SIG-M5 treated with dmso at 0.1 percent for 504 hours (cell line): ENCODE measurements around the gene UNC5C.

Experiments
- DNase-seq: peaks from one replicate; lab custom pipeline; 2025; ENCODE audit not compliant: unreplicated experiment; lab: John Stamatoyannopoulos, UW

Gene UNC5C

DNA sequence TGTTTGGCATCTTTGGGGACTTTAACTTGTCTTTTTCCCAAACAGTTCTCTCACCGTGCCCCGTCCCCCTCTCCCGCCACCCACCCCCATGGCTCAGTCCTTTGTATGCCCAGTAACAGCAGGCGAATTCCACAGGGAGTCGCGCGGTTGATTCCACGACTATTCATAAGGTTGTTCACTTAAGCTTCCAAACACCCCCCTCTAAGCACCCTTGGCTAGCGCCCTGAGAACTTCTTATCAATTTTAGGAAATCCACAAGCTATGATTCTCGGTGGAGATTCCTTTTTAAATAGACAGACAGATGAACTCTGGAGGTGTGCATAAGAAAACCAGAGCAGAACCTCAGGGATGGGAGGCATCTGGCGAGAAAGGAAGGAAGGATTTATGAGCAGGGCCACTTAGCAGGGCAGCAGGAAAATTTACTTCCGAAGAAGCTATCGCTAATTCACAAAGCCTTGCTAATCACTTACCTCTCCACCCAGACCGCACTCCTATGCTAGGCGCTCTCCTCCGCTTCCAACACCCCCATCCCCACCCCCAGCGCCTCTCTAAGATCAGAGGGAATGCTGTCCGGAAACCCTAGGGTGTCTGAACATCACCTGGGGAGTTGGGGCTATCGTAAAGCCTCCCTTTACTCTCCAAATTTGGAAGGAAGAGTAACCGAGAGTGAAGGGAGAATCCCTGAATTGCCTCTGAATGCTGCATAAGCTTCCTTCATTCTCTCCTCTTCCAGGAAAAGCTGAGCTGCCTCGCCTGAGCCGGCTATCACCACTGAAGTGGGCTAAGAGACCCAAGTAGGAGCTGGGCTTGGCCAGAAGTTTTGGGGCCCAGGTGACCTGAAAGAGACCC lies 1.7 kb downstream of the UNC5C start:
- no peak for DNase-seq

DNA sequence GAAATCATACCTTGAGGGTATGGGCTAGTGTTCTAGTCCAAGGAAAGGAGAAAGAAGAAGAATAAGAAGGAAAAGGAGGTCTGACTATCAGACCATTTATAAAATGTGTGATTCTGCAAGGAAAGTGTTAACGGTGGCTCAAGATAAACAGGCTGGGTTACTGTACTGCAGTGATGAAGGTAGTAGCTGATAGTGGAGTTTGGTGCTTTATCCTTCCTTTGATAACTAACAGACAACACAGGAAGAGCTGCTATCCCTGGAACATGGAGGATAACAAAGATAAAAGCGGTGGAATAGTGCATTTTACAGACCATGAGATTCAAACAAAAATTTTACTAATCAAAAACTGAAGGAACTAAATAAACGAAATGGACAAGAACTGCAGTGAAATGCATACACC lies 2.6 kb downstream of the UNC5C start:
- DNase-seq, result no peak

DNA sequence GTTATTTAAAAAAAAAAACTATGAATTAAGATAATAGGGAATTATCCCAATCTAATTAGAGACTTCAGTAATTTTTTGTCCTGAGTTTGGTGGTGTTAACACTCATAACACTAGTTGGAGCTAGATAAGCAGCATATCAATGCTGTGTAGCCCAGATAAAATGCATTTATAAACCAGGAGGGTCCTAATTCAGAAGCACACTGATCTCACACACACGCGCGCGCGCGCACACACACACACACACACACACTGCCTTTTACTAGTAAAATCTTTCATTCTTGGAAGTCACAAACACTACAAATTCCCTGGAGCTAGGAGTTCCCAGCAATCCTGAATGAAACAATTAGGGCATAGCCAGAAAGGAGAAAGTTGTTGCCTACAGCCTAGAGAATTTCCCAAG lies 3.2 kb downstream of the UNC5C start:
- no peak for DNase-seq

GRCh38 chr4:95544113-95545103 lies 4.4 kb downstream of the UNC5C start:
- no peak for DNase-seq

DNA sequence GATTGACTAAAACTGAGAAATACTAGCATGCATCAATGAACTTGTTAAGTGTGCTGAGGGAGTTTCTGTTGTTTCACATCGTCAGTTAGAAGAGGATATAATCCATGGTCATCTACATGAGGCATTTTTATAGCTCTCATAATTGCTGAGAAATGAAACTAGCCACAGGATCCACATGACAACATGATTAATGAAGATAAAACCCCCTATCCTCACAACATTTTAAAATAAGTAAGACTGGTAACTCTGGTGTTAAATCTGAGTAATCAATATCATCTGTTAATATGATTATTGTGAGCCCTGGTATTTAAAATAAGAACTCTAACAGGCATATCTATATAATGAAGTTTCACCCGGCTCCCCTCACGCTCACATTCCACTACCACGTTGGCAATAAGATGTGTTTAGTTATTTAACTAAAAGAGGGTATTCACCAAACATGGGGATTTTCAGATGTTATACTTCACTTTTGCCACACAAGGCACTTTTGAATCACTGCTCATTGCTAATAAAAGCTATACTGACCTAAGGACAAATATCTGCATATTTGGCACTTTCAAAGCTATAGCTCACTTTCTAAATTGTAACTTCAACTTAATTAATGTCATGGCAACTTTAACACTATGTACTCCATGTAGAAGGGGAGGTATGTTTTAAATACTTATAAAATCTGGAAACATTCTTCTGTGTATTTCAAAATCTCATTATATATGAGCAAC lies 6.7 kb downstream of the UNC5C start:
- DNase-seq, result no peak

- no peak for DNase-seq
Measured at GRCh38 chr4:95541094-95541493, 7.7 kb downstream of the UNC5C start.

DNA sequence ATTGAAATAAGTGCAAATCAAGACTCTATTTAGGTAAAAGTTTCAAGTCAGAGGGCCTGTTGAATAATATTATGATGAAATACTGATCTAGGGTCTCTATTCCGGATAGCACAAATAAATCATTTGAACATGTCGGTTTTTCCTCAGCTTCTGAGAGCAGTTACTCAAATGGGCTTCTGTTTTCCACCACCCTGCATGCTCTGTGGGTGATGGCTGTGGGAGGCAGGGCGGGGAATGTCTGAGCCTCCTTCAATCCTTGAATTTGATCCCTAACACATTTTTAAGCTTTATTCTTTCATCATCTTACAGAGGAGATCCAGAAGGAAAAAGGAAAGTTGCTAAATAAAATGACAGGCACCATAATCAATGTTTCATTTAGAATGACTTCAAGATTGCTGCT lies 8.5 kb downstream of the UNC5C start:
- DNase-seq, result no peak

DNA sequence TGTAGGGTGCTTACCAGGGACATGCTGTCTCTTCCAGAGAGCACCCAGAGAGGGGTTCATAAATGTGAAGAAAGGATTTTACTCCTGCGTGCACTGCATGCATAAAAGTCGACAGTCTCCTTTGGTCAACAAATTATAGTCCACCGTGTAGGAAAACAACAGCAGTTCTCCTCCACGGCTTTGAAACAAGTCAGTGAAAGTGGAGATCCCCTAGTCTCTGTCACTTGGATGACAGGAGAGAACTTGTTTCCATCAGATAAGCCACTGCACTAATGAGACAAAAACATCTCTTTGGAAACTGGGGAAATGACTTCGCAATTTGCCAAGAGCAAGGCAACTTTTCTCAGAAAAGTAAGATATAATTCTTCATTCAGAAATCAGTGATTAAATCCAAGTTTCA lies 9.7 kb downstream of the UNC5C start:
- no peak for DNase-seq

DNA sequence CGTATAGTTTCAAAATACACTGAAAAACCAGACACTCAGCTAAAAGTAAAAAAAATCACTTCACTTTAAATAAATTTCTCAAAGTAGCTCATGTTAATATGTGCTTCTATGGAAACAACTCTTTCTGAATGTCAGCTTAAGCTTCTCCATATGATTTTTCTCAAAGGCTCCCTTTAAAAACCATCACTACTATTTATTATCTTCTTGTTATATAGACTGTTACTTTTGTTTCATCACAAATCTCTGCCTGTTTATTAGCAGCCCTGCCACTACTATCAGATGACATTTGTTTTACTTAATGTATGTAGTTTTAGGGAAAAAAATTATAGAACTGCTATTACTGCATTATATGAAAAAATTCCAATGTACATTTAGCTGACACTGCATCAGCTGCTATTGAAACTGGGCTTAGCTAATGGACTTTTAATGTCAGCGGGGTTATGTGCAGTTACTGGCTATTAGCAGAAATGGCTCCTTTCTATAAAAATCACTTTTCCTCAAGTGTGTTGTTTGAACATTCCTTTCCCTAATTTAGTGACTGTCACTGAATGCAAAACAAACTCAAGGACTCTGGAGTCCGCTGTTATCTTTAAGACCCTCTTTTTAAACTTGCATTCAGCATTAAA lies 10.8 kb downstream of the UNC5C start:
- no peak for DNase-seq

DNA sequence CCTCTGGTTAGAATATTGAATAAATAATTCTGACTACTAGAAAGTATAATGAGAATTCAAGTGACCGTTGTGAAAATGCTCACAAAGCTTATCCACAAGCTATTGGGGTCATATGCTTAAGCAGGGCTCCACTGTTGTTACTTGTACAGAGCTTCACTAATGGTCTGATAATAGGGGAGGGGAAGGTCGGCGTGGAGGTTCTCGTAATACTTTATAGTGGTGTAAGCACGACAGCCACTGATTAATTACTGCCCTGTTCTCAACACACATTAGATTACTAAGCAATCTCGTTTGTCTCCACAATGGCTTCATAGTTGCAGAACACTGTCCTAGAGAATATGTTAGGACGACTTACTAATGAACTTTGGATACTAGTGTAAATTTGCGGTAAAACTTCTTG lies 11.6 kb downstream of the UNC5C start:
- no peak for DNase-seq

- DNase-seq, result no peak
Measured at GRCh38 chr4:95536650-95537049, 12.1 kb downstream of the UNC5C start.

DNA sequence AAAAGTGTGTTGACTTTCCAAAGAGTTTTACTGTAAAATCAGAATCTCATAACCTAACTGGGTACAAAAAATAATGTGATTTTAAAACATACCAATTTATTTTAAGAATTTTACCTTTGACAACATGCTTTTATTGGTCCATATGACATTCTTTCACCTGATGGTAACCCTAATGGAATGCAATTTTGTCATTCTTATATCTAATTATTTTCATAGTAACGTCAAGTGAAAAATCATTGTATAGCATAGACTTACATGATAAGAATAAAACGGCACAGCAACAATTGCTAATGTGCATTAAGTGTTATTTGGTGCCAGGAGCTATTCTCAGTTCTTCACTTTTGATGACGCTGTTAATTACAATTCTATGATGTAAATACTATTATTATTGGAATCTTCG lies 13.6 kb downstream of the UNC5C start:
- DNase-seq, result no peak

DNA sequence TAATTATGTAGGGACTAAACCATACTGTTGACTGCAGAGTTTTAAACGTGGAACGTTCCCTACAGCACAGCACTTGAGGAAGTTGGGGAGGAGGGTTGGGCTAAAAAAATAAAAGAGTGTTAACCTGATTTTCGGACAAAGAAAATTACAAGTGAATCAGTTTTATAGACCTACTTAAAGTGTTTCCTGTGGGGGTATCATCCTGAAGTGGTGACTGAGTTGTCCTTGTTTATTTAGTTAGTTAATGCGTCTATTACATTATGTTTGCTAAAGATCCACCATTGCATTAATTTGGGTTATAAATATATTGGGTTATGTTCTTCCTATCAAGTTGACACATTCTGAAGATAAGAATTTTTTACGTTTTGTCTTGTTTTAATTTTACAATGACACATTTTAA lies 14.7 kb downstream of the UNC5C start:
- no peak for DNase-seq

DNA sequence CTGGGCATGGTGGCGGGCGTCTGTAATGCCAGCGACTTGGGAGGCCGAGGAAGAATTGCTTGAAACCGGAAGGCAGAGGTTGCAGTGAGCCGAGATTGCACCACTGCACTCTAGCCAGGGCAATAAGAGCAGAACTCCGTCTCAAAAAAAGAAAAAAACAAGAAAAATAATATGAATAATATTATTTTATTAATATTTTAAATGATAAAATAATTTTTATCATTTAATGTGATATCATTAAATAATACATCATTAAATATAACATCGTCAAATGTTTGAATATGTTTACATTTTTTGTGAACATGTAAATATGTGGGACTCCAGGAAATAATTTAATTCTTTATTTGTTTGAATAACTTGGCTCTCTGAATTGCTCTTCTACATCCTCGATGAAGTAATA lies 15.5 kb downstream of the UNC5C start:
- no peak for DNase-seq

DNA sequence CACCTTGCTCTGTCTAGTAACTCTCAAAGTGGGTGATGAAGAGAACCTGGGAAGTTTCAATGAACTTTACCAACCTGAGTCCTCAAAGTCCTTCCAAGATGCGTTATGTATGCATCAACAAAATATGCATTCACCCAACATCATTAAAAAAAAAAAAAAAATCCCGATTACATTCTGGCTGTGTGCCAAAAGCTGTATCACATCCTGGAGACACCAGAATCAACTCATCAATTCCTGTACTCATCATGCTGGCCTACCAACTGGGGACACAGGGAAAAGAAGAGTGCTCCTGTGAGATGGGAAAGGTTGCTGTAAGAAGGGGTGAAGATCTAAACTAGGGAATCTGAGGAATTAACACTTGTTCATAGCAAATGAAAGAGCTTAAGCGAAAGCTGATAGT lies 16.5 kb downstream of the UNC5C start:
- no peak for DNase-seq

- DNase-seq, result no peak
Measured at GRCh38 chr4:95531141-95531540, 17.6 kb downstream of the UNC5C start.

DNA sequence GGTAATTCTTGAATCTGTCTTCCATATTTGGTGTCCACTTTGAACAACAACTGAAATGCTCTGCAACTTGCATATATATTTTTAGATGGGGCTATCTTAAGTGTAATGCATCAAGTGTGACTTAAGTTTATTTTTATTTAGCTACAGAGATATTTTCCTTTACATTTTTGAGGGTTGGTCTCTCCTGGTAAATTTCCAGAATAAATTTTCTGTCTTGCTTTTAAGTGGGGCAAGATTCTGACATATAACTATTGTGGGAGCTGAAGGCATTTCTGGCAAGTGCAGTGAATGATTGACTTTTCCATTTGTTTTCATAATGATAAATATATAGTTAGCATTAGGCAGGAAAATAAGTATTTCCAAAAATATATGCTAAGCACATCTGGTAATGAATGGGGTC lies 18.8 kb downstream of the UNC5C start:
- no peak for DNase-seq

DNA sequence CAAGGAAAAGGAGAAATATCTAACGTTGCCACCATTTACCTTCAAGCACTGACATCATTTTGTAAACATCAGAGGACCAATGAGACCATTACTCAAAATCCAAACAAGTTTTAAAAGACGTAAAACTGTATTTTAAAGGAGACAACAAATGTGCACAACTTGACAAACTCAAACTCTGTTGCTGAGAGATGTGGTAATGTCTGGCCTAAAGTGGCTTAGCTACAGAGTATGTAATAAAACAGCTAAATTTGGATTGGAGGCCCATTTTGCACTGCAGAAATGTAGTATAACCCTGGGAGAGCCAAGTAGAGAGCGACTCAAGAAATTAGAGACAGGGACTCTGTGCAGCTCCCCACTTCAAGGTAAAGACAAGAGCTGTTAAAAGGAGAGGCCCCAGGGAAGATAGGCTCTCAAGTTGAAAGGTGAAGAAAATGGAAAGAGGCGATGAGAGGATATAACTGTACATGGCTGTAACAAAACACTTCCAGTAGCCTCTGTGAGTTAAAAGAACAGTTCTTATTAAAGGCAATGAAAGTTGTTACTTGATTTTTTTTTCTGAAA lies 20.3 kb downstream of the UNC5C start:
- no peak for DNase-seq

DNA sequence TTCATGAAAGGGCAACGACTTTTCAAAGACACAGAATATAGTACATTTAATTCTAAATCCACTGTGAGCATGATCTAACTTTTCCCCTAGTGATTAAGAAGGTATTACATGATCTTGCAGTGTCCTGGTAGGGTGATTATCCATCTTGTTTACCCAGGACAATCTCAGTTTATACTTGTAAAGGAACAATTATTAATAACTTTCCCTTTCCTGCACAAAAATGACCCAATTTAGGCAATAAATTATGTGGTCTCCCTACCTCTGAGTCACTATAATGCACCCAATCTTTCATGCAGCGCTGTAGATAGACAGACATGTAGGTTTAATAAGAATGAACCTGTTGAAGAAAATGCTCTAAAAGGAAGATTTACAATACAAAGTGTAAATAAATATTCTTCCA lies 22.7 kb downstream of the UNC5C start:
- DNase-seq, result no peak

- DNase-seq, result no peak
Measured at GRCh38 chr4:95524729-95525128, 24.0 kb downstream of the UNC5C start.

DNA sequence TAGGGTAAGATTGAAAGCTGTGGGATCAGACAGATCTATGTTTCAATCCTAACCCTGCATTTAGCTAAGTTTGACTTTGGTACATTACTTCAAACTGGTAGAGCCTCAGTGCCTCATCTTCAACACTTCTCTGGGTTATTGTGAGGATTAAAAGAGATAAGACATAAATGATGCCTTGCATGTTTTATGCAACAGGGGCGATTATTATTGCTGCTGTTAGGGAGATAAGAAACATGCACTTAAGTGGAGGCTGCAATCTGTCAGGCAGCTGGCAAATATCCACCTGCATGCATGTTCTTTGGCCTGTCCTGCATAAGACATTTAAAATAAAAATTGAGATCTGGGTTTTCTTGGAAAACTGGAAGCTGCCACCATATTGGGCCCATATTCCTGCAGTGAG lies 24.6 kb downstream of the UNC5C start:
- no peak for DNase-seq
